SU-DHL-6 (cell line): Measurements from ENCODE around the gene BEX1.
"Not testable (repeated sequence)": the region's sequence is repeated elsewhere in the genome, so short reads cannot be mapped to it uniquely, and the experiment has no call there.

ENCODE experiments used
- H2AFZ ChIP-seq: fragments of 200-600 bp; sonication (generic); 2 replicates; pipeline ENCODE4 v1.6.1; 2014; ENCODE audit warnings: low read depth, mild to moderate bottlenecking, moderate library complexity, mixed read lengths, antibody characterized with exemption, low read length; ENCODE audit not compliant: severe bottlenecking
- H3F3A ChIP-seq: fragments of 200-600 bp; shearing (Covaris generic); 2 replicates; pipeline ENCODE4 v1.6.0; 2016; ENCODE audit warnings: antibody characterized with exemption, mild to moderate bottlenecking; ENCODE audit not compliant: insufficient read depth
- H3K27ac ChIP-seq: fragments of 200-600 bp; sonication (generic); 2 replicates; pipeline ENCODE4 v1.5.1; 2016; ENCODE audit warnings: low read depth, mild to moderate bottlenecking, low read length, moderate library complexity, mixed read lengths
- H3K27me3 ChIP-seq: fragments of 200-600 bp; sonication (generic), shearing (Covaris generic); 2 replicates; pipeline ENCODE4 v1.6.0; 2014; ENCODE audit warnings: mild to moderate bottlenecking, low read length
- H3K36me3 ChIP-seq: fragments of 200-600 bp; sonication (generic); 2 replicates; pipeline ENCODE4 v1.6.1; 2014; ENCODE audit warnings: mild to moderate bottlenecking, low read length, mixed read lengths
- H3K4me2 ChIP-seq: fragments of 300-600, 200-600 bp; shearing (Covaris generic), sonication (generic); 2 replicates; pipeline ENCODE4 v1.6.0; 2014; ENCODE audit warnings: low read length, low read depth, mild to moderate bottlenecking; ENCODE audit not compliant: poor library complexity, severe bottlenecking
- H3K4me3 ChIP-seq: fragments of 200-600 bp; sonication (generic); 2 replicates; pipeline ENCODE4 v1.5.1; 2014; ENCODE audit warnings: antibody characterized with exemption, low read length, mild to moderate bottlenecking, mixed read lengths; ENCODE audit not compliant: insufficient read depth, poor library complexity, severe bottlenecking
- H3K79me2 ChIP-seq: fragments of 200-600 bp; sonication (generic); 2 replicates; pipeline ENCODE4 v1.6.1; 2014; ENCODE audit warnings: mild to moderate bottlenecking, low read length, moderate library complexity; ENCODE audit not compliant: insufficient read depth
- H3K9ac ChIP-seq: fragments of 200-600 bp; sonication (generic); 2 replicates; pipeline ENCODE4 v1.7.0; 2014; ENCODE audit warnings: mild to moderate bottlenecking, low read length
- H3K9me2 ChIP-seq: fragments of 200-600 bp; sonication (generic); replicated peaks from 2 replicates; pipeline ENCODE4 v1.6.1; 2014; ENCODE audit warnings: low read length; ENCODE audit not compliant: insufficient read depth
- H3K9me3 ChIP-seq: fragments of 200-600 bp; sonication (generic); 2 replicates; pipeline ENCODE4 v1.6.1; 2014; ENCODE audit warnings: low read length, mixed read lengths; ENCODE audit not compliant: insufficient read depth
- H4K20me1 ChIP-seq: fragments of 200-600 bp; sonication (generic); 2 replicates; pipeline ENCODE4 v1.6.1; 2014; ENCODE audit warnings: low read depth, mild to moderate bottlenecking, antibody characterized with exemption, low read length, moderate library complexity, mixed read lengths
- CTCF ChIP-seq: fragments of 200-600 bp; sonication (generic); IDR thresholded peaks from one replicate; pipeline ENCODE4 v1.5.1; 2017; ENCODE audit warnings: antibody characterized with exemption, mild to moderate bottlenecking, low read length, moderate library complexity; ENCODE audit not compliant: insufficient read depth, poor library complexity, severe bottlenecking
- EZH2phosphoT487 ChIP-seq: fragments of 200-600 bp; sonication (generic), shearing (Covaris generic); conservative IDR thresholded peaks from 2 replicates; pipeline ENCODE4 v1.6.1; 2018; ENCODE audit warnings: mild to moderate bottlenecking, antibody characterized with exemption, low read length, moderate library complexity, mixed read lengths

The BEX1 gene

GRCh38 chrX:103063918-103064434 lies at the start of gene BEX1:
TSS of gene BEX1 (minus strand) at chrX:103064171. CDS start at chrX:103063274, 897 bp downstream.
- H3F3A ChIP-seq, result no peaks in the 10 kb centered on the region
- no peaks in the 10 kb centered on the region for H3K79me2 ChIP-seq
- H3K9me2 ChIP-seq, result no peaks in the 10 kb centered on the region
- H3K9me3 ChIP-seq, result no peaks in the 10 kb centered on the region
- no peak within 1 kb of the TSS for H2AFZ ChIP-seq
- no peaks in the 10 kb centered on the region for H3K36me3 ChIP-seq
- H3K27ac ChIP-seq, result no peak within 1 kb of the TSS
- H3K4me3 ChIP-seq, result no peak within 1 kb of the TSS
- no peaks in the 10 kb centered on the region for H4K20me1 ChIP-seq
- no peak within 1 kb of the TSS for H3K4me2 ChIP-seq
- TF ChIP-seq EZH2phosphoT487, result no peak
- TF ChIP-seq CTCF, result no peak
- no peaks in the 10 kb centered on the region for H3K27me3 ChIP-seq
- H3K9ac ChIP-seq, result no peak within 1 kb of the TSS

GRCh38 chrX:103109497-103109896 lies 45.5 kb upstream of the BEX1 start:
- H3K27ac ChIP-seq, H3K4me2 ChIP-seq, H2AFZ ChIP-seq, H3K4me3 ChIP-seq, H3F3A ChIP-seq, H3K9ac ChIP-seq, H3K36me3 ChIP-seq, H4K20me1 ChIP-seq, H3K9me3 ChIP-seq, H3K9me2 ChIP-seq, H3K79me2 ChIP-seq, H3K27me3 ChIP-seq: not testable (repeated sequence)

- no peak overlapping the region for H3K4me3 ChIP-seq
Observed at GRCh38 chrX:103107836-103108235, 43.9 kb upstream of the BEX1 start.

GRCh38 chrX:103107227-103107737 lies 43.3 kb upstream of the BEX1 start:
- not testable (repeated sequence) for H3K4me3 ChIP-seq, H3F3A ChIP-seq, H3K9ac ChIP-seq, H3K27ac ChIP-seq, H3K36me3 ChIP-seq, H3K79me2 ChIP-seq, H3K4me2 ChIP-seq, H4K20me1 ChIP-seq, H3K27me3 ChIP-seq, H3K9me2 ChIP-seq, H2AFZ ChIP-seq, H3K9me3 ChIP-seq

More at GRCh38 chrX:103107836-103108235, 43.9 kb upstream of the BEX1 start:
- H2AFZ ChIP-seq, result no peak overlapping the region
- H3F3A ChIP-seq, result no peaks in the 10 kb centered on the region
- no peaks in the 10 kb centered on the region for H3K27me3 ChIP-seq
- TF ChIP-seq EZH2phosphoT487, result no peak
- TF ChIP-seq CTCF, result no peak
- H3K36me3 ChIP-seq, result no peaks in the 10 kb centered on the region
- H3K9me3 ChIP-seq, result no peaks in the 10 kb centered on the region
- no peaks in the 10 kb centered on the region for H3K79me2 ChIP-seq
- H4K20me1 ChIP-seq, result no peaks in the 10 kb centered on the region
- no peak overlapping the region for H3K27ac ChIP-seq
- H3K9ac ChIP-seq, result no peak overlapping the region
- H3K4me2 ChIP-seq, result no peak overlapping the region
- H3K9me2 ChIP-seq, result no peaks in the 10 kb centered on the region

- H3K4me3 ChIP-seq, H3K79me2 ChIP-seq, H3K36me3 ChIP-seq, H2AFZ ChIP-seq, H3K27ac ChIP-seq, H3K27me3 ChIP-seq, H3K4me2 ChIP-seq, H3F3A ChIP-seq, H3K9me3 ChIP-seq, H3K9ac ChIP-seq, H3K9me2 ChIP-seq, H4K20me1 ChIP-seq: not testable (repeated sequence)
Observed at GRCh38 chrX:103104370-103104769, 40.4 kb upstream of the BEX1 start.

- not testable (repeated sequence) for H3F3A ChIP-seq, H3K9ac ChIP-seq, H2AFZ ChIP-seq, H3K4me2 ChIP-seq, H4K20me1 ChIP-seq, H3K9me2 ChIP-seq, H3K4me3 ChIP-seq, H3K36me3 ChIP-seq, H3K79me2 ChIP-seq, H3K27ac ChIP-seq, H3K27me3 ChIP-seq, H3K9me3 ChIP-seq
Observed at GRCh38 chrX:103103866-103104265, 39.9 kb upstream of the BEX1 start.
